ENCODE data around the gene SLIT1.

The SLIT1 gene

GRCh38 chr10:97199152-97199551, 13.4 kb upstream of the SLIT1 start:
- H3K4me1 ChIP-seq (ENCODE audit: insufficient read depth, low read length) = no peaks in the 10 kb centered on the region; the same call in 1 of the 2 replicates
- H3K9ac ChIP-seq (ENCODE audit: low read depth, low read length) = no peak overlapping the region
- no peak overlapping the region for H3K4me3 ChIP-seq (ENCODE audit: low read length)
- H3K27me3 ChIP-seq (ENCODE audit: insufficient read depth, low read length) = peaks cover 26% of the 10 kb centered on the region
- H3K27ac ChIP-seq (ENCODE audit: low read length) = no peak overlapping the region
- no peaks in the 10 kb centered on the region for H3K36me3 ChIP-seq (ENCODE audit: insufficient read depth, low read depth, low read length)
- no peaks in the 10 kb centered on the region for H3K9me3 ChIP-seq (ENCODE audit: insufficient read depth, low read depth, low read length)

GRCh38 chr10:97197030-97197500, 11.3 kb upstream of the SLIT1 start:
- H3K4me3 ChIP-seq (ENCODE audit: low read length) = peak overlapping the region; percentile 63; the same call in 1 of the 2 replicates
- no peak overlapping the region for H3K27ac ChIP-seq (ENCODE audit: low read length)
- no peaks in the 10 kb centered on the region; the same call in 1 of the 2 replicates for H3K4me1 ChIP-seq (ENCODE audit: insufficient read depth, low read length)
- H3K9me3 ChIP-seq (ENCODE audit: insufficient read depth, low read depth, low read length) = no peaks in the 10 kb centered on the region
- H3K27me3 ChIP-seq (ENCODE audit: insufficient read depth, low read length) = peaks cover 40% of the 10 kb centered on the region
- no peaks in the 10 kb centered on the region for H3K36me3 ChIP-seq (ENCODE audit: insufficient read depth, low read depth, low read length)
- no peak overlapping the region for H3K9ac ChIP-seq (ENCODE audit: low read depth, low read length)

GRCh38 chr10:97196223-97197029, 10.7 kb upstream of the SLIT1 start:
- Histone ChIP-seq H3K36me3 (ENCODE audit: insufficient read depth, low read depth, low read length) (no peaks in the 10 kb centered on the region), H3K9ac (ENCODE audit: low read depth, low read length) (peak overlapping the region; percentile 57; the same call in 1 of the 2 replicates), H3K27ac (ENCODE audit: low read length) (no peak overlapping the region), H3K9me3 (ENCODE audit: insufficient read depth, low read depth, low read length) (no peaks in the 10 kb centered on the region), H3K4me3 (ENCODE audit: low read length) (peak overlapping the region; percentile 63), H3K4me1 (ENCODE audit: insufficient read depth, low read length) (no peaks in the 10 kb centered on the region; the same call in 1 of the 2 replicates), H3K27me3 (ENCODE audit: insufficient read depth, low read length) (peaks cover 42% of the 10 kb centered on the region)

- H3K27ac ChIP-seq (ENCODE audit: low read length) = no peak overlapping the region
- no peaks in the 10 kb centered on the region; the same call in 1 of the 2 replicates for H3K4me1 ChIP-seq (ENCODE audit: insufficient read depth, low read length)
- H3K9me3 ChIP-seq (ENCODE audit: insufficient read depth, low read depth, low read length) = no peaks in the 10 kb centered on the region
- H3K9ac ChIP-seq (ENCODE audit: low read depth, low read length) = peak overlapping the region; percentile 57; the same call in 1 of the 2 replicates
- H3K36me3 ChIP-seq (ENCODE audit: insufficient read depth, low read depth, low read length) = no peaks in the 10 kb centered on the region
- H3K4me3 ChIP-seq (ENCODE audit: low read length) = peak overlapping the region; percentile 63
- peaks cover 42% of the 10 kb centered on the region for H3K27me3 ChIP-seq (ENCODE audit: insufficient read depth, low read length)
Measured at GRCh38 chr10:97195706-97196222, 10.0 kb upstream of the SLIT1 start.

- H3K4me3 ChIP-seq (ENCODE audit: low read length) = no peak overlapping the region
Measured at GRCh38 chr10:97192952-97193435, 7.2 kb upstream of the SLIT1 start.

GRCh38 chr10:97190450-97190849, 4.7 kb upstream of the SLIT1 start:
- Histone ChIP-seq H3K27me3 (ENCODE audit: insufficient read depth, low read length) (peaks cover 75% of the 10 kb centered on the region), H3K4me1 (ENCODE audit: insufficient read depth, low read length) (no peaks in the 10 kb centered on the region), H3K4me3 (ENCODE audit: low read length) (no peak overlapping the region), H3K27ac (ENCODE audit: low read length) (no peak overlapping the region), H3K9ac (ENCODE audit: low read depth, low read length) (no peak overlapping the region), H3K36me3 (ENCODE audit: insufficient read depth, low read depth, low read length) (no peaks in the 10 kb centered on the region), H3K9me3 (ENCODE audit: insufficient read depth, low read depth, low read length) (no peaks in the 10 kb centered on the region)

More at GRCh38 chr10:97192952-97193435, 7.2 kb upstream of the SLIT1 start:
- Histone ChIP-seq H3K9ac (ENCODE audit: low read depth, low read length) (no peak overlapping the region), H3K9me3 (ENCODE audit: insufficient read depth, low read depth, low read length) (no peaks in the 10 kb centered on the region), H3K36me3 (ENCODE audit: insufficient read depth, low read depth, low read length) (no peaks in the 10 kb centered on the region), H3K27me3 (ENCODE audit: insufficient read depth, low read length) (peaks cover 68% of the 10 kb centered on the region), H3K4me1 (ENCODE audit: insufficient read depth, low read length) (no peaks in the 10 kb centered on the region; the same call in 1 of the 2 replicates), H3K27ac (ENCODE audit: low read length) (no peak overlapping the region)

GRCh38 chr10:97188261-97188711, 2.5 kb upstream of the SLIT1 start:
- H3K27ac ChIP-seq (ENCODE audit: low read length) = no peak overlapping the region
- H3K4me3 ChIP-seq (ENCODE audit: low read length) = no peak overlapping the region
- H3K36me3 ChIP-seq (ENCODE audit: insufficient read depth, low read depth, low read length) = no peaks in the 10 kb centered on the region
- H3K9me3 ChIP-seq (ENCODE audit: insufficient read depth, low read depth, low read length) = no peaks in the 10 kb centered on the region
- no peak overlapping the region for H3K9ac ChIP-seq (ENCODE audit: low read depth, low read length)
- peaks cover 88% of the 10 kb centered on the region for H3K27me3 ChIP-seq (ENCODE audit: insufficient read depth, low read length)
- peaks cover 4% of the 10 kb centered on the region; the same call in 1 of the 2 replicates for H3K4me1 ChIP-seq (ENCODE audit: insufficient read depth, low read length)

GRCh38 chr10:97186911-97187310, 1.2 kb upstream of the SLIT1 start:
- Histone ChIP-seq H3K36me3 (ENCODE audit: insufficient read depth, low read depth, low read length) (no peaks in the 10 kb centered on the region), H3K4me3 (ENCODE audit: low read length) (no peak overlapping the region), H3K9ac (ENCODE audit: low read depth, low read length) (no peak overlapping the region), H3K4me1 (ENCODE audit: insufficient read depth, low read length) (peaks cover 4% of the 10 kb centered on the region; the same call in 1 of the 2 replicates), H3K9me3 (ENCODE audit: insufficient read depth, low read depth, low read length) (no peaks in the 10 kb centered on the region), H3K27me3 (ENCODE audit: insufficient read depth, low read length) (peaks cover 88% of the 10 kb centered on the region), H3K27ac (ENCODE audit: low read length) (no peak overlapping the region)

- H3K27me3 ChIP-seq (ENCODE audit: insufficient read depth, low read length) = peaks cover 97% of the 10 kb centered on the region
- H3K4me3 ChIP-seq (ENCODE audit: low read length) = peak overlapping the region; percentile 69
- H3K9ac ChIP-seq (ENCODE audit: low read depth, low read length) = no peak overlapping the region
Measured at GRCh38 chr10:97184971-97185325, 811 bp downstream of the SLIT1 start.

GRCh38 chr10:97183314-97183713, 2.4 kb downstream of the SLIT1 start:
- Histone ChIP-seq H3K4me1 (ENCODE audit: insufficient read depth, low read length) (peaks cover 4% of the 10 kb centered on the region; the same call in 1 of the 2 replicates), H3K9ac (ENCODE audit: low read depth, low read length) (no peak overlapping the region), H3K27ac (ENCODE audit: low read length) (no peak overlapping the region), H3K36me3 (ENCODE audit: insufficient read depth, low read depth, low read length) (no peaks in the 10 kb centered on the region), H3K27me3 (ENCODE audit: insufficient read depth, low read length) (peaks cover 95% of the 10 kb centered on the region), H3K4me3 (ENCODE audit: low read length) (no peak overlapping the region), H3K9me3 (ENCODE audit: insufficient read depth, low read depth, low read length) (no peaks in the 10 kb centered on the region)

More at GRCh38 chr10:97184971-97185325, 811 bp downstream of the SLIT1 start:
- no peaks in the 10 kb centered on the region for H3K36me3 ChIP-seq (ENCODE audit: insufficient read depth, low read depth, low read length)
- H3K27ac ChIP-seq (ENCODE audit: low read length) = no peak overlapping the region
- H3K4me1 ChIP-seq (ENCODE audit: insufficient read depth, low read length) = peaks cover 4% of the 10 kb centered on the region; the same call in 1 of the 2 replicates
- H3K9me3 ChIP-seq (ENCODE audit: insufficient read depth, low read depth, low read length) = no peaks in the 10 kb centered on the region

- H3K4me1 ChIP-seq (ENCODE audit: insufficient read depth, low read length) = peaks cover 4% of the 10 kb centered on the region; the same call in 1 of the 2 replicates
- peaks cover 91% of the 10 kb centered on the region for H3K27me3 ChIP-seq (ENCODE audit: insufficient read depth, low read length)
- no peaks in the 10 kb centered on the region for H3K9me3 ChIP-seq (ENCODE audit: insufficient read depth, low read depth, low read length)
- H3K27ac ChIP-seq (ENCODE audit: low read length) = no peak overlapping the region
- H3K4me3 ChIP-seq (ENCODE audit: low read length) = no peak overlapping the region
- no peaks in the 10 kb centered on the region for H3K36me3 ChIP-seq (ENCODE audit: insufficient read depth, low read depth, low read length)
- no peak overlapping the region for H3K9ac ChIP-seq (ENCODE audit: low read depth, low read length)
Measured at GRCh38 chr10:97182288-97182990, 3.3 kb downstream of the SLIT1 start.
